Measurements from ENCODE around the gene ZSCAN18.
"Not testable (repeated sequence)": the region's sequence is repeated elsewhere in the genome, so short reads cannot be mapped to it uniquely, and the experiment has no call there.

Gene ZSCAN18

DNA sequence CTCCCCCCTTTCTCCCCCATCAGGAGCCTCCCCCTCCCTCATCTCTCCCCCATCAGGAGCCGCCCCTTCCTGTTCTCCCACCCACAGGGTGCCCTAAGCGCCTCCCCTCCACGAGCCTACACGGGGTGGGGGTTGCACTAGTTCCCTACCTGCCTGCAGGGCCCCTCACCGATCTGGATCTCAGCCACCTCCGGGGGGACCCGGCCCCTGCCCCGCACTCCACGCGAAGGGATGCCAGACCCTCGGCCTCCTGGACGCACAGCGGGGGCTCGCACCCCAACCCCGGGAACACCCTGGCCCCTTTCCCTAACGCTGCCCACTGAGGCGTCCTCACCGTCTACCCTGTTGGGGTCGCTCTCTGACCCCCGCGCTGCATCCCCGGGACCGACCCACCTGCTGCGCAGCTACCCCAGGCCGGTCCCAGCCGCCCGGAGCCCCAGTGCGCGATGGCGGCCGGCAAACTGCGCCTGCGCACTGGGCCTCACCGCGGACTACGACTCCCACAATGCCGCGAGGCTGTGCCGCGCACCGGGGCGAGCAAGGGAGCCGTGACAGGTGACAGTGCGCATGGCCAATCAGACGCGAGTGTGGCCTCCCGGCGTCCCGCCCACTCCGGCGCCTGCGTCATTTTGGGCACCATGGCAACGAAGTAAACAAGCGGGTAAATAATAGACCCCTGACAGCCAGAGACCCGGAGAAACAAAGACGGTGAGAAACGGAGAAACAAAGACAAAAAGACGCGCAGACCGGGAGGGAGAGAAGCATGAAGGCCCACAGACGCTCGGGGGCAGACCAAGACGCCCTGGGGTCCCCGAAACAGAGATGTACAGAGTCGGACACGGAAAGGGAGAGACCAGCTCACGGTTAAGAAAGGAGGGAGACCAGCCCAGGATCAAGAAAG is at the start of gene ZSCAN18:
Gene ZSCAN18 (minus strand): TSS at position 451 of the 901 bp plus-strand sequence. CDS start 7,964 bp downstream, outside the sequence.
- peaks cover 5% of the 10 kb centered on the region for H3K9me3 ChIP-seq (ENCODE audit: control insufficient read depth, low read depth, low read length)
- peaks cover 11% of the 10 kb centered on the region for H3K4me1 ChIP-seq (ENCODE audit: control insufficient read depth, low read depth, low read length)
- no peaks in the 10 kb centered on the region for H3K36me3 ChIP-seq (ENCODE audit: control insufficient read depth, low read depth, low read length)
- H3K9ac ChIP-seq (ENCODE audit: low read length) = peak within 1 kb of the TSS; percentile 99
- no peaks in the 10 kb centered on the region for H3K27me3 ChIP-seq (ENCODE audit: control insufficient read depth, insufficient read depth, low read length)
- peak within 1 kb of the TSS; percentile 90 for H3K4me3 ChIP-seq (ENCODE audit: low read length)
- H3K27ac ChIP-seq (ENCODE audit: low read length) = peak within 1 kb of the TSS; percentile 100

DNA sequence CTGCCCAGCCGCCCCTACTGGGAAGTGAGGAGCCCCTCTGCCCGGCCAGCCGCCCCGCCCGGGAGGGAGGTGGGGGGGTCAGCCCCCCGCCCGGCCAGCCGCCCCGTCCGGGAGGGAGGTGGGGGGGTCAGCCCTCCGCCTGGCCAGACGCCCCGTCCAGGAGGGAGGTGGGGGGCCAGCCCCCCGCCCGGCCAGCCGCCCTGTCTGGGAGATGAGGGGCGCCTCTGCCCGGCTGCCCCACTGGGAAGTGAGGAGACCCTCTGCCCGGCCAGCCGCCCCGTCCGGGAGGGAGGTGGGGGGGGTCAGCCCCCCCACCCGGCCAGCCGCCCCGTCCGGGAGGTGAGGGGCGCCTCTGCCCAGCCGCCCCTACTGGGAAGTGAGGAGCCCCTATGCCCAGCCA is 49.4 kb upstream of the ZSCAN18 start:
- H3K36me3 ChIP-seq (ENCODE audit: control insufficient read depth, low read depth, low read length); H3K27me3 ChIP-seq (ENCODE audit: control insufficient read depth, insufficient read depth, low read length); H3K4me3 ChIP-seq (ENCODE audit: low read length); H3K4me1 ChIP-seq (ENCODE audit: control insufficient read depth, low read depth, low read length); H3K27ac ChIP-seq (ENCODE audit: low read length); H3K9ac ChIP-seq (ENCODE audit: low read length): not testable (repeated sequence)
- H3K9me3 ChIP-seq (ENCODE audit: control insufficient read depth, low read depth, low read length) = peaks cover 24% of the 10 kb centered on the region

DNA sequence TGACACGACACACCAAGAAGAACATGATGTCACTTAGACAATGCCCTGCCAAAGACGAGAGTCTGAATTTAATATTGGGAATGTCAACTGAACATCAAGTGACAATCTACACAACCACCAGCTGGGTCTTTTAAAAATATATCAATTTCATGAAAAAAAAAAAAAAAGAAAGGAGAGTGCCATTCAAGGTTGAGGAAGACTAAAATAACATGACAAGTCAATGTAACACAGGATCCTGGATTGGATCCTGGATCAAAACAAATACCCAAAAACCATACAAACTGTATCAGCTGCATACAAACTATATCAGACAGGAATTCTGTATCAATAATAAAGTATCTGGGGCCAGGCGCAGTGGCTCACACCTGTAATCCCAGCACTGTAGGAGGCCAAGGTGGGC is 47.8 kb upstream of the ZSCAN18 start:
- Histone ChIP-seq H3K27me3 (ENCODE audit: control insufficient read depth, insufficient read depth, low read length) (no peaks in the 10 kb centered on the region), H3K9me3 (ENCODE audit: control insufficient read depth, low read depth, low read length) (peaks cover 33% of the 10 kb centered on the region), H3K4me3 (ENCODE audit: low read length) (no peak overlapping the region), H3K9ac (ENCODE audit: low read length) (no peak overlapping the region), H3K27ac (ENCODE audit: low read length) (no peak overlapping the region), H3K36me3 (ENCODE audit: control insufficient read depth, low read depth, low read length) (peaks cover 8% of the 10 kb centered on the region), H3K4me1 (ENCODE audit: control insufficient read depth, low read depth, low read length) (peaks cover 5% of the 10 kb centered on the region)

DNA sequence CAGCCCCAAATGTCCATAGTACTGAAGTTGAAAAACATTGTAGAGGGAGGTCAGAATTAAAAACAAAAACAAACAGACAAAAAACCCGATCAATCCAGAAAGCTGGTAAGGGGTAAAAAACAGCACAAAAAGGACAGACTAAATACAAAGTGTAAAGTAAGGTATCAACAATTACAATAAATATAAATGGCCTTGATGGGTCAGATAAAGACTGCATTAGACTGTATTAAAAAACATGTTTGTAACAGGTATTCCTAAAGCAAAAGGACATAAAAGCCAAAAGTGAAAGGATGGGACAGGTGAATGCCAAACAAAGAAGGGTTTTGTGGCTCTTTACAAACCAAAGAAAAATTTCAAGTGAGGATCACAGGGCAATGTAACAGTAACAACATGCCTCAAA is 36.2 kb upstream of the ZSCAN18 start:
- H3K36me3 ChIP-seq (ENCODE audit: control insufficient read depth, low read depth, low read length) = peaks cover 39% of the 10 kb centered on the region
- H3K27me3 ChIP-seq (ENCODE audit: control insufficient read depth, insufficient read depth, low read length) = no peaks in the 10 kb centered on the region
- no peak overlapping the region for H3K27ac ChIP-seq (ENCODE audit: low read length)
- H3K4me1 ChIP-seq (ENCODE audit: control insufficient read depth, low read depth, low read length) = no peaks in the 10 kb centered on the region
- H3K9me3 ChIP-seq (ENCODE audit: control insufficient read depth, low read depth, low read length) = peaks cover 64% of the 10 kb centered on the region
- H3K9ac ChIP-seq (ENCODE audit: low read length) = no peak overlapping the region
- no peak overlapping the region for H3K4me3 ChIP-seq (ENCODE audit: low read length)

GRCh38 chr19:58129284-58129683 is 31.3 kb upstream of the ZSCAN18 start:
- H3K4me1 ChIP-seq (ENCODE audit: control insufficient read depth, low read depth, low read length) = no peaks in the 10 kb centered on the region
- no peak overlapping the region for H3K9ac ChIP-seq (ENCODE audit: low read length)
- H3K9me3 ChIP-seq (ENCODE audit: control insufficient read depth, low read depth, low read length) = peaks cover 83% of the 10 kb centered on the region
- H3K27ac ChIP-seq (ENCODE audit: low read length) = no peak overlapping the region
- peak overlapping the region; percentile 11 for H3K4me3 ChIP-seq (ENCODE audit: low read length)
- no peaks in the 10 kb centered on the region for H3K27me3 ChIP-seq (ENCODE audit: control insufficient read depth, insufficient read depth, low read length)
- H3K36me3 ChIP-seq (ENCODE audit: control insufficient read depth, low read depth, low read length) = peaks cover 45% of the 10 kb centered on the region

GRCh38 chr19:58128041-58128685 is 30.1 kb upstream of the ZSCAN18 start:
- peaks cover 81% of the 10 kb centered on the region for H3K9me3 ChIP-seq (ENCODE audit: control insufficient read depth, low read depth, low read length)
- no peak overlapping the region for H3K9ac ChIP-seq (ENCODE audit: low read length)
- H3K27me3 ChIP-seq (ENCODE audit: control insufficient read depth, insufficient read depth, low read length) = no peaks in the 10 kb centered on the region
- H3K27ac ChIP-seq (ENCODE audit: low read length) = no peak overlapping the region
- H3K4me1 ChIP-seq (ENCODE audit: control insufficient read depth, low read depth, low read length) = no peaks in the 10 kb centered on the region
- H3K36me3 ChIP-seq (ENCODE audit: control insufficient read depth, low read depth, low read length) = peaks cover 39% of the 10 kb centered on the region
- H3K4me3 ChIP-seq (ENCODE audit: low read length) = no peak overlapping the region

- H3K27me3 ChIP-seq (ENCODE audit: control insufficient read depth, insufficient read depth, low read length) = no peaks in the 10 kb centered on the region
- H3K4me1 ChIP-seq (ENCODE audit: control insufficient read depth, low read depth, low read length) = no peaks in the 10 kb centered on the region
- H3K4me3 ChIP-seq (ENCODE audit: low read length) = no peak overlapping the region
- H3K27ac ChIP-seq (ENCODE audit: low read length) = no peak overlapping the region
- H3K9ac ChIP-seq (ENCODE audit: low read length) = no peak overlapping the region
- H3K36me3 ChIP-seq (ENCODE audit: control insufficient read depth, low read depth, low read length) = peaks cover 11% of the 10 kb centered on the region
- H3K9me3 ChIP-seq (ENCODE audit: control insufficient read depth, low read depth, low read length) = peaks cover 74% of the 10 kb centered on the region
Measured at GRCh38 chr19:58123354-58123753, 25.3 kb upstream of the ZSCAN18 start.

DNA sequence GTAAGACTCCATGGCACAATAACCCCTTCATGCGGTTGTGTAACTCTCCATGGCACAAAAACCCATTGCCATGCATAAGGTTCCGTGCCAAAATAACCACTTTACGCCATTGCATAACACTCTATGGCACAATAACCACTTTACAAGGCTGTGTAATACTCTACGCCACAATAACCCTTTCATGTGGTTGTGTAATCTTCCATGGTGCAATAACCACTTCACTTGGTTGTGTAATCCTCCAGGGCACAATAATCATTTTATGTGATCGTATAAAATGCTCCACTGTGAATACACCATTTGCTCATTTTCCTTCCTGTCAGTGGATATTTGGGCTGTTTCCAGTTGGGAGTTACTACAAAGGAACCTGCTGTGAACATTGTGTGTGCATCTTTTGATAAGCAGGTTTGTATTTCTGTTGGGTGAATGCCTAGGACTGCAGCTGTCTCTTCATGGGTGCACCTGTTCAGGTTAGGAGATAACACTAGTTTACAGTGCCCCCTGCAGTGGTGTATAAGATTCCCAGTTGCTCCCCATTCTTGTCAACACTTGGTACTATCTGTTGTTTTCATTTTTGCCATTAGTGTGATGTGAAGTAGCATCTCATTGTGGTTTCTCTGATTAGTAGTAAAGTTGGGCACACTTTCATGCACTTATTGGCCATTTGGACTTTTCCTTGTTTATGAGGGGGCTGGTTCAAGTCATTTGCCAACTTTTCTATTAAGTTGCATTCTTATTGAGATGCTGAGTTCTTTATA is 21.1 kb upstream of the ZSCAN18 start:
- Histone ChIP-seq H3K27me3 (ENCODE audit: control insufficient read depth, insufficient read depth, low read length) (no peaks in the 10 kb centered on the region), H3K4me1 (ENCODE audit: control insufficient read depth, low read depth, low read length) (no peaks in the 10 kb centered on the region), H3K9me3 (ENCODE audit: control insufficient read depth, low read depth, low read length) (peaks cover 49% of the 10 kb centered on the region), H3K27ac (ENCODE audit: low read length) (no peak overlapping the region), H3K9ac (ENCODE audit: low read length) (no peak overlapping the region), H3K4me3 (ENCODE audit: low read length) (no peak overlapping the region), H3K36me3 (ENCODE audit: control insufficient read depth, low read depth, low read length) (no peaks in the 10 kb centered on the region)

- no peak overlapping the region for H3K4me3 ChIP-seq (ENCODE audit: low read length)
- H3K27ac ChIP-seq (ENCODE audit: low read length) = no peak overlapping the region
- H3K9ac ChIP-seq (ENCODE audit: low read length) = no peak overlapping the region
- H3K9me3 ChIP-seq (ENCODE audit: control insufficient read depth, low read depth, low read length) = peaks cover 39% of the 10 kb centered on the region
- no peaks in the 10 kb centered on the region for H3K27me3 ChIP-seq (ENCODE audit: control insufficient read depth, insufficient read depth, low read length)
- no peaks in the 10 kb centered on the region for H3K36me3 ChIP-seq (ENCODE audit: control insufficient read depth, low read depth, low read length)
- H3K4me1 ChIP-seq (ENCODE audit: control insufficient read depth, low read depth, low read length) = no peaks in the 10 kb centered on the region
Measured at GRCh38 chr19:58117841-58118575, 20.0 kb upstream of the ZSCAN18 start.

GRCh38 chr19:58108546-58108817 is 10.5 kb upstream of the ZSCAN18 start:
- Histone ChIP-seq H3K4me1 (ENCODE audit: control insufficient read depth, low read depth, low read length) (no peaks in the 10 kb centered on the region), H3K27me3 (ENCODE audit: control insufficient read depth, insufficient read depth, low read length) (no peaks in the 10 kb centered on the region), H3K36me3 (ENCODE audit: control insufficient read depth, low read depth, low read length) (no peaks in the 10 kb centered on the region), H3K9me3 (ENCODE audit: control insufficient read depth, low read depth, low read length) (peaks cover 37% of the 10 kb centered on the region), H3K4me3 (ENCODE audit: low read length) (no peak overlapping the region), H3K9ac (ENCODE audit: low read length) (no peak overlapping the region), H3K27ac (ENCODE audit: low read length) (no peak overlapping the region)

Measured in iPS-18a (cell line).